H9 (cell line): ENCODE results near the gene SDHAF4. TPM values are rescaled to one million over a fixed set of nuclear protein-coding genes. Genes with fewer than 3 reads are reported as not detected.

Experiments used
- DNase-seq: peaks from one replicate; pipeline ENCODE4 v3.0.0-alpha.2; 2017
- H2AFZ ChIP-seq: one replicate; pipeline ENCODE4 v1.6.1; 2013; ENCODE audit warnings: mild to moderate bottlenecking, low read length, control low read depth, moderate library complexity
- H2AK5ac ChIP-seq: 2 replicates; pipeline ENCODE4 v1.6.1; 2013; ENCODE audit warnings: low read length, control low read depth, mixed read lengths; ENCODE audit not compliant: insufficient read length
- H2BK120ac ChIP-seq: one replicate; pipeline ENCODE4 v1.6.1; 2013; ENCODE audit warnings: low read depth, mild to moderate bottlenecking, low read length, control low read depth, inconsistent platforms; ENCODE audit not compliant: poor library complexity, severe bottlenecking
- H2BK12ac ChIP-seq: 2 replicates; pipeline ENCODE4 v1.6.1; 2013; ENCODE audit warnings: low read length, control low read depth, mixed read lengths, low read depth; ENCODE audit not compliant: insufficient read length
- H2BK15ac ChIP-seq: 2 replicates; pipeline ENCODE4 v1.6.1; 2013; ENCODE audit warnings: low read depth, low read length, control low read depth
- H2BK20ac ChIP-seq: one replicate; pipeline ENCODE4 v1.6.1; 2013; ENCODE audit warnings: low read depth, mild to moderate bottlenecking, low read length, control low read depth, inconsistent platforms; ENCODE audit not compliant: poor library complexity, severe bottlenecking
- H2BK5ac ChIP-seq: 2 replicates; pipeline ENCODE4 v1.6.1; 2013; ENCODE audit warnings: low read length, control low read depth, mixed read lengths; ENCODE audit not compliant: insufficient read length
- H3K14ac ChIP-seq: 2 replicates; pipeline ENCODE4 v1.6.1; 2013; ENCODE audit warnings: low read length, control low read depth; ENCODE audit not compliant: insufficient read depth
- H3K18ac ChIP-seq: 2 replicates; pipeline ENCODE4 v1.6.1; 2013; ENCODE audit warnings: low read depth, mild to moderate bottlenecking, mixed read lengths, low read length, control low read depth; ENCODE audit not compliant: insufficient read length
- H3K23ac ChIP-seq: 2 replicates; pipeline ENCODE4 v1.6.1; 2013; ENCODE audit warnings: low read length, control low read depth, mixed read lengths, low read depth; ENCODE audit not compliant: insufficient read length
- H3K23me2 ChIP-seq: 2 replicates; pipeline ENCODE4 v1.6.1; 2013; ENCODE audit warnings: low read depth, mild to moderate bottlenecking, mixed read lengths, low read length, control low read depth; ENCODE audit not compliant: insufficient read length, poor library complexity, severe bottlenecking
- H3K27ac ChIP-seq: 2 replicates; pipeline ENCODE4 v1.5.1; 2013; ENCODE audit warnings: low read length, control low read depth, mixed read lengths, low read depth; ENCODE audit not compliant: insufficient read length
- H3K27me3 ChIP-seq: 2 replicates; pipeline ENCODE4 v1.6.1; 2013; ENCODE audit warnings: low read length, control low read depth, inconsistent platforms; ENCODE audit not compliant: insufficient read depth
- H3K4ac ChIP-seq: 2 replicates; pipeline ENCODE4 v1.6.1; 2013; ENCODE audit warnings: low read depth, mild to moderate bottlenecking, control low read depth, inconsistent platforms, low read length, moderate library complexity
- H3K4me1 ChIP-seq: 2 replicates; pipeline ENCODE4 v1.6.1; 2013; ENCODE audit warnings: low read length, control low read depth, inconsistent platforms; ENCODE audit not compliant: insufficient read depth
- H3K4me2 ChIP-seq: 2 replicates; pipeline ENCODE4 v1.6.1; 2013; ENCODE audit warnings: low read length, control low read depth, mixed read lengths; ENCODE audit not compliant: insufficient read length, insufficient read depth
- H3K56ac ChIP-seq: 2 replicates; pipeline ENCODE4 v1.6.1; 2013; ENCODE audit warnings: low read depth, mild to moderate bottlenecking, mixed read lengths, low read length, control low read depth; ENCODE audit not compliant: insufficient read length
- H3K79me1 ChIP-seq: 2 replicates; pipeline ENCODE4 v1.6.1; 2013; ENCODE audit warnings: low read depth, mild to moderate bottlenecking, moderate library complexity, low read length, control low read depth, inconsistent platforms; ENCODE audit not compliant: insufficient read depth, poor library complexity, severe bottlenecking
- H3K79me2 ChIP-seq: 2 replicates; pipeline ENCODE4 v1.6.1; 2013; ENCODE audit warnings: low read length, control low read depth, inconsistent platforms; ENCODE audit not compliant: insufficient read depth
- H3K9ac ChIP-seq: 2 replicates; pipeline ENCODE4 v1.6.1; 2013; ENCODE audit warnings: low read length, control low read depth, mixed read lengths; ENCODE audit not compliant: insufficient read length; ENCODE audit errors: extremely low read depth
- H3K9me3 ChIP-seq: one replicate; pipeline ENCODE4 v1.6.1; 2013; ENCODE audit warnings: low read depth, low read length, inconsistent platforms; ENCODE audit not compliant: control insufficient read depth
- H3T11ph ChIP-seq: one replicate; pipeline ENCODE4 v1.6.1; 2013; ENCODE audit warnings: mild to moderate bottlenecking, low read length, control low read depth, inconsistent platforms
- H4K20me1 ChIP-seq: one replicate; pipeline ENCODE4 v1.6.1; 2013; ENCODE audit not compliant: control insufficient read depth, insufficient read length, insufficient read depth
- H4K5ac ChIP-seq: 2 replicates; pipeline ENCODE4 v1.6.1; 2013; ENCODE audit warnings: low read depth, mild to moderate bottlenecking, mixed read lengths, low read length, control low read depth; ENCODE audit not compliant: insufficient read length
- H4K8ac ChIP-seq: replicated peaks from 2 replicates; pipeline ENCODE4 v1.6.1; 2013; ENCODE audit warnings: low read length, control low read depth, mixed read lengths, low read depth; ENCODE audit not compliant: insufficient read length
- H4K91ac ChIP-seq: 2 replicates; pipeline ENCODE4 v1.6.1; 2013; ENCODE audit warnings: low read depth, mild to moderate bottlenecking, moderate library complexity, mixed read lengths, low read length, control low read depth; ENCODE audit not compliant: insufficient read length
- H3K27ac Mint-ChIP-seq, 3 experiments: 2 replicates in 2 of 3; 3 replicates in 1 of 3; pipeline ENCODE4 v1.8.0; 2020 to 2021; ENCODE audit warnings: mixed read lengths in 3 of 3, mild to moderate bottlenecking in 1 of 3, moderate library complexity in 1 of 3
- H3K27me3 Mint-ChIP-seq: 2 replicates; pipeline ENCODE4 v1.8.0; 2021; ENCODE audit warnings: low read depth, mild to moderate bottlenecking, moderate library complexity, mixed read lengths
- H3K36me3 Mint-ChIP-seq, 3 experiments: 2 replicates in 2 of 3; 3 replicates in 1 of 3; pipeline ENCODE4 v1.8.0; 2020 to 2021; ENCODE audit warnings: low read depth in 3 of 3, mixed read lengths in 3 of 3; ENCODE audit not compliant: insufficient read depth in 1 of 3
- H3K4me1 Mint-ChIP-seq, 2 experiments: 2 replicates each; pipeline ENCODE4 v1.8.0; 2020; ENCODE audit warnings: mixed read lengths in 2 of 2
- H3K4me3 Mint-ChIP-seq, 2 experiments: 2 replicates in 1 of 2; 3 replicates in 1 of 2; pipeline ENCODE4 v1.8.0; 2020 to 2021; ENCODE audit warnings: mild to moderate bottlenecking in 2 of 2, mixed read lengths in 2 of 2, moderate library complexity in 1 of 2
- H3K9me3 Mint-ChIP-seq, 2 experiments: 2 replicates in 1 of 2; 3 replicates in 1 of 2; pipeline ENCODE4 v1.8.0; 2020; ENCODE audit warnings: mild to moderate bottlenecking in 2 of 2, mixed read lengths in 2 of 2, moderate library complexity in 1 of 2
- CTCF ChIP-seq: fragments of 200-600 bp; sonication (generic); conservative IDR thresholded peaks from 3 replicates; pipeline ENCODE4 v1.8.0; 2021; ENCODE audit warnings: antibody characterized with exemption, mild to moderate bottlenecking
- WGBS: extraction: QIAGEN DNeasy Blood & Tissue Kit; methylation state at CpG from one replicate; pipeline ENCODE4 v1.1.7; 2013; ENCODE audit warnings: missing lambda C conversion rate, low lambda C conversion rate, mixed read lengths; ENCODE audit not compliant: insufficient read length; ENCODE audit errors: extremely low coverage; 5-methylcytosine and 5-hydroxymethylcytosine counted together
- total RNA-seq: library from RNA; stranded (reverse); gene quantifications from 2 replicates; pipeline ENCODE4 v1.2.1, GENCODE V29; 2021

The SDHAF4 gene
- total RNA-seq, 1 experiment from 2014 or later, result 9.2 TPM

- Histone ChIP-seq H3K4me1 (no peaks in the 10 kb centered on the region), H3K56ac (no peak overlapping the region), H3K23me2 (no peaks in the 10 kb centered on the region), H2BK120ac (no peak overlapping the region), H4K91ac (no peak overlapping the region), H3K9me3 (no peaks in the 10 kb centered on the region), H4K8ac (no peak overlapping the region), H3K18ac (no peak overlapping the region), H2BK15ac (no peak overlapping the region), H3K79me2 (no peaks in the 10 kb centered on the region), H4K5ac (no peak overlapping the region), H3T11ph (no peak overlapping the region), H3K79me1 (no peaks in the 10 kb centered on the region), H3K4ac (no peak overlapping the region), H3K27ac (no peak overlapping the region), H2BK12ac (no peak overlapping the region), H2BK5ac (no peak overlapping the region), H3K4me2 (no peak overlapping the region), H3K23ac (no peak overlapping the region), H2AK5ac (no peak overlapping the region), H2BK20ac (no peak overlapping the region), H3K27me3 (no peaks in the 10 kb centered on the region), H3K9ac (no peak overlapping the region), H2AFZ (no peak overlapping the region), H4K20me1 (no peaks in the 10 kb centered on the region), H3K14ac (no peak overlapping the region)
- H3K27me3 Mint-ChIP-seq, result no peaks in the 10 kb centered on the region
- DNase-seq, result no peak
- H3K4me3 Mint-ChIP-seq, result no peak overlapping the region
- no peaks in the 10 kb centered on the region for H3K4me1 Mint-ChIP-seq
- no peaks in the 10 kb centered on the region for H3K9me3 Mint-ChIP-seq
- H3K27ac Mint-ChIP-seq, result no peak overlapping the region
- no peak for TF ChIP-seq CTCF
- peaks cover 0 to 15% (median 7%) of the 10 kb centered on the region in 3 experiments; a peak in 4 of 7 replicates for H3K36me3 Mint-ChIP-seq
- no CpG with 5 or more reads among the region's 4 CpGs for WGBS
These were observed 41.9 kb upstream of the SDHAF4 start for GRCh38 chr6:70524721-70525286.
